GM12892 (cell line): Measurements from ENCODE around the gene EPHA6.

Source experiments
- POLR2A ChIP-seq: IDR thresholded peaks from 2 replicates; pipeline ENCODE4 v1.6.1; 2011; ENCODE audit warnings: low read depth, low read length, control low read depth
- TAF1 ChIP-seq: IDR thresholded peaks from 2 replicates; pipeline ENCODE4 v1.6.1; 2011; ENCODE audit warnings: low read depth, mild to moderate bottlenecking, control low read depth, low read length, borderline replicate concordance

DNA sequence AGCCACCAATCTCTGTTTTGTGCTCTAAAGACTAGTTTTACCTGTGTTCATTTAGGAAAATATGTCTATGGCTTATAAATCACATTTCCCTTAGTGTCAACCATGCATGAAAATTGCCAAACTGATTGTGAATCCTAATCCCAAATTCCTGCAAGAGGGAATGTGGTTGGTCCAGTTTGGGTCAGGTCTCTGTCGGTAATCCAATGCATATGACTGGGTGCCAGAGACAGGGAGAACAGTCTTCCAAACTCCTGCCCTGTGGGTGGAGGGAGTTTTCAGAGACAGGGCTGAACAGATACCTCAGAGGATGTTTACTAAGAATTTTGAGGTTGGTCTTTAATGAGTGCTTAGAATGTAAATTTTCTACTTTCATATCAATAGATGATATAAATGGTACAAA is 649.6 kb downstream of the EPHA6 start:
- TF ChIP-seq POLR2A (no peak), TAF1 (no peak)
